ENCODE results near the gene CPNE5. TPM values are rescaled to one million over a fixed set of nuclear protein-coding genes. Genes with fewer than 3 reads are reported as not detected.

CPNE5 gene
- total RNA-seq, 2 donors from 2014 or later: 5.2 to 5.4 TPM

Other genes starting within 250 kb of the CPNE5 start
- 100 to 1,000 TPM; 170 to 190 TPM for gene SRSF3, start 245.1 kb downstream of the CPNE5 start, total RNA-seq
- 100 to 1,000 TPM in 1 of 2 donors, 10 to 100 TPM in 1; 87.4 to 195 TPM for gene CDKN1A, start 160.7 kb downstream of the CPNE5 start, total RNA-seq
- gene RAB44, start 141.6 kb downstream of the CPNE5 start, total RNA-seq: under 1 TPM; 0.33 to 0.42 TPM
- gene PPIL1, start 35.4 kb upstream of the CPNE5 start, total RNA-seq: 10 to 100 TPM; 18.3 to 20.3 TPM
- 10 to 100 TPM; 56.5 to 59.9 TPM for gene C6orf89, start 46.5 kb upstream of the CPNE5 start, total RNA-seq
- gene PI16, start 115.3 kb upstream of the CPNE5 start, total RNA-seq: 100 to 1,000 TPM in 1 of 2 donors, 10 to 100 TPM in 1; 51.4 to 221 TPM
- gene MTCH1, start 146.8 kb upstream of the CPNE5 start, total RNA-seq: 100 to 1,000 TPM; 148 to 150 TPM
- 10 to 100 TPM; 23.2 to 35.5 TPM for gene FGD2, start 166.2 kb upstream of the CPNE5 start, total RNA-seq

Data from posterior vena cava (tissue), 2 donors.